GM21619 (cell line): ENCODE data around the gene IL1A.

Experiments
- ATAC-seq: cut with Tn5 transposase; IDR thresholded peaks from one replicate; pipeline ENCODE4 v1.9.1; 2021; ENCODE audit not compliant: unreplicated experiment

The IL1A gene

GRCh38 chr2:112818094-112818902 lies 34.0 kb upstream of the IL1A start:
- no peak for ATAC-seq

- ATAC-seq = no peak
These were observed 32.9 kb upstream of the IL1A start for GRCh38 chr2:112817082-112817689.

DNA sequence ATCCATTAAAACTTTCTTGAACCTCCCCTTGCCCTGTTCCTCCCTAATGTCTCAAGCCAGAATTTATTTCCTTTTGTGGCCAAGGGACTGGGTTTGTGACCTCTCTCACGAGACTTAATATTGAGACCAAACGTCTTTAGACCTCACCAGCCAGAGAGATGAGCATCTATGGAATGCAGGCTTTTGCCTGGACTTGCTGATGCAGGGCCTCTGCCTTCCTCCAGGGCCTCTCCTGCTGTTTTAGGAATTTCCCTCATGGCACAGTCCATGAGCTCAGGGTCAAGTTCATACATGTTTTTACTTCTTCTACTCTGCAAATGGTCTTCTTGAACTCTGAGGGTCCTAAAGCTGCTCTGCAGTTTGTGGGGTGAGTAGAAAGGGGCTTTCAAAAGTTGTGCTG lies 30.0 kb upstream of the IL1A start:
- ATAC-seq = no peak

GRCh38 chr2:112813280-112813966 lies 29.1 kb upstream of the IL1A start:
- no peak for ATAC-seq

- no peak for ATAC-seq
These were observed 28.3 kb upstream of the IL1A start for GRCh38 chr2:112812318-112813267.

DNA sequence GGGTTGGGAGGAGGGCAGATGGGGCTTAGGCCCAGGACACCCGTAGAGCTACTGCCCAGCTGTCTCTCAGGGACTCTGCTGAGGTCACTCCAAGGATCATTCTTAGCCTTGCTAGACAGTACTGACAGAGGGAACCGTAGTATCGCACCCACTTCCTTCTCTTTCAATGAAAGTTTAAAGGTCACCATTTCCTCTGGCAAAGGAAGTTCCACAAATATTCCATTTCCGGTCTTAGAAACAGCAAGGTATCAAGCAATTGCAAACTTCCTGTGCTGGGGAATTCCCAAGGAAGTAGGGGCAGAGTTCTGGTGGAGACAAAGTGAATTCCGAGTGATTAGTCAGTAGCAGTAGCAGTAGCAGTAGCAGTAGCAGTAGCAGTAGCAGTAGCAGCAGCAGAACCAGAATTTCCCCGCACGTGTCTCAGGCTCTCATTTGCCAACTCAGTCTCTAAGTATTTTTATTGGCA lies 27.6 kb upstream of the IL1A start:
- no peak for ATAC-seq

DNA sequence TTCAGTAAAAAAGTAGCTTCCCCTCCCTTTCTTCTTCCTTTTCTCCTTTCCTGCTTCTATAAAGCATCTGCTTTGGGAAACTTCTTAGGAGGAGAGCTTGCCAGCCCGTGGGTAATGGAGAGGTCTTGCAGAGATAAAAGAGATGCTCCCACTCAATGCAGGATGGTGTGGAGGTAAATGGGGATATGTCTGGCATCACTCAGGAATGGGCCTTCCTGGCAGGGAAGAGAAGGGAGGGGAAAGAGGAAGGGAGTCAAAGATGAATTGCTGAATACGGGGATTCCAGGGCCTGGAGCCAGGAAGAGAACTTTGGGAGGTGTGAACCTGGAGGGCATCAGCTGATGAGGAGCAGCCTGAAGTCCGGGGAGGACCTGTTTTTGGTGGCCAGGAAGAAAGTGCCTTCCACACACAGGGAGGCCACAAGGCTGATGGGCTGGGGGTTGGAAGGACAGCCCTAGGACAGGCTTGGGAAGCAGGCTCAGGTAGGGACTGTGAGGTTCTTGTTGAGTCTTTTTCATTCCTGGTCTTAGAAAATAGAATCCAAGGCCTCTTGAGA lies 27.1 kb upstream of the IL1A start:
- no peak for ATAC-seq

- ATAC-seq = no peak
These were observed 24.8 kb upstream of the IL1A start for GRCh38 chr2:112809112-112809511.

DNA sequence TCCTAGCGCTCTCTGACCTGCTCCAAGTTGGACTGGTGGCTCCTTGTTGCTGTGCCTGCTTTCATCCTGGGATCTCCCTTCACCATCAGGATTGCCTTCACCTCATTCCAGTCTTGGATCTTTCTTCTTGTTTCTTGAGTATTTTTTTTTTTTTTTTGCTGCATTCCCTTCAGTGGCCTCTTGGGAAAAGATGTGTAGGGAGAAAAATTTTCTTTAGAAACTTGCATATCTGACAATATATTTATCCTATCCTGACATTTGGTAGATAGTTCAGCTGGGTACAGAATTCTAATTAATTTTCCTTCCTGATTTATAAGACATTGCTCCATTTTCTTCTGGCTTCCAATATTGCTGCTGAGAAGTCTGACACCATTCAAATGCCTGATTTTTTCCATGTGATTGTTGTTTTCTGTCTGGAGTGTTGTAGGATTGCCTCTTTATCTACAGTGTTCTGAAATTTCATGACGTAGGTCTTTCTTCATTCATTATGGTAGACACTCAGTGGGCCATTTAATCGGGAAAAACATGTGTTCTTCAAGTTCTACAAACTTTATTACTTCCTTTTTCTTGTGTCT lies 23.0 kb upstream of the IL1A start:
- ATAC-seq = no peak

GRCh38 chr2:112805542-112805941 lies 21.2 kb upstream of the IL1A start:
- ATAC-seq = peak; percentile 50

DNA sequence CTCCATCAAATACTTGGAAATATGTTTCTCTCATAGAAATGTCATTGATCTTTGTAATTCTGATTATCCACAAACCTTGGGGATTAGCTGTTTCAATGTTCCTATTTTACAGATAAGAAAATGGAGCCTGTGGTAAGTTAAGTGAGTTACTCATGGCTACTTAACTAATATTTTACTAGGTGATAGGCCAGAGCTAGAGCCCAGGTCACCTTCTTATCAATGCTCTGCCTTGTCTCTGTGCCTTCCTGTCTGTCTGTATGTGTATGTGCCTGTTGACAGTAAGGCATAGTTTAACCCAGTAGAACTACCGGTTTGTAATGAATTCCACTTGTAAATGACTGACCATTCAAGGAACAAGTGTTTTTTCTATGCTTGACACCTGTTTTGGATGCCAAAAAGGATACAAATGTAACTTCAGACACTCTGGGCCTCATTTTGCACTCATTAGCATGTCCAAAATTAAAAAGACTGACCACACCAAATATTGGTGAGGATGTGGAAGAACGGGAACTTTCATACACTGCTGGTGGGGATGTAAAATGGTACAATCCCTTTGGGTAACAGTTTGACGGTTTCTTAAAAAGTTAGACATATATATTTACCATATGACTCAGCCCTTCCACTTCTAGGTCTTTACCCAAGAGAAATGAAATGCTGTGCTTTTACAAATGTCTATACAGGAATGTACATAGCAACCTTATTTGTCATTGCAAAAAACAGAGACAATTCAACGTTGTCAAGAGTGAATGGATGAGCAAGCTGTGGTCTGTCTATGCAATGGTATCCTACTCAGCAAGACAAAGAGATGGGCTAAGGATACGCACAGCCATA lies 19.6 kb upstream of the IL1A start:
- ATAC-seq = peak; percentile 52

- no peak for ATAC-seq
These were observed 16.7 kb upstream of the IL1A start for GRCh38 chr2:112800881-112801583.

GRCh38 chr2:112798979-112799975 lies 15.0 kb upstream of the IL1A start:
- no peak for ATAC-seq

GRCh38 chr2:112796486-112796885 lies 12.2 kb upstream of the IL1A start:
- ATAC-seq = no peak

DNA sequence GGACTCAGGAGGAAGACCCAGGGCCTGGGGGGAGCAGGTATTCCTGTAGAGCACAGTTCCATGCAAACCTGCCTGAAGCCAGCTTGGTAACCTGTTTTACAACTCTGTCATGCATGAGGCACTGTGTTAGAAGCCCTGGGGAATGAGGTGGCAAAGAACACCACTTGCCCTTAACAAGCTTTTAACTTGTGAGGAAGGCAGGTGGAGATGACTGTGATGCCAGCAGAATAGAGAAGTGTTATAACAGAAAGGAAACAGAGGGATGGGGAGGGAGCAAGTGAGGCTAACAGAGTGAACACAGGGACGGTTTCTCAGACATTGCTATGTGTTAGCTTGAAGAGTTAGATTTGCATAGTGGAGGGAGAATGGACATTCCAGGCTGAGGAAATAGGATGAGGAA lies 11.5 kb upstream of the IL1A start:
- no peak for ATAC-seq

GRCh38 chr2:112794841-112795240 lies 10.5 kb upstream of the IL1A start:
- ATAC-seq = no peak

DNA sequence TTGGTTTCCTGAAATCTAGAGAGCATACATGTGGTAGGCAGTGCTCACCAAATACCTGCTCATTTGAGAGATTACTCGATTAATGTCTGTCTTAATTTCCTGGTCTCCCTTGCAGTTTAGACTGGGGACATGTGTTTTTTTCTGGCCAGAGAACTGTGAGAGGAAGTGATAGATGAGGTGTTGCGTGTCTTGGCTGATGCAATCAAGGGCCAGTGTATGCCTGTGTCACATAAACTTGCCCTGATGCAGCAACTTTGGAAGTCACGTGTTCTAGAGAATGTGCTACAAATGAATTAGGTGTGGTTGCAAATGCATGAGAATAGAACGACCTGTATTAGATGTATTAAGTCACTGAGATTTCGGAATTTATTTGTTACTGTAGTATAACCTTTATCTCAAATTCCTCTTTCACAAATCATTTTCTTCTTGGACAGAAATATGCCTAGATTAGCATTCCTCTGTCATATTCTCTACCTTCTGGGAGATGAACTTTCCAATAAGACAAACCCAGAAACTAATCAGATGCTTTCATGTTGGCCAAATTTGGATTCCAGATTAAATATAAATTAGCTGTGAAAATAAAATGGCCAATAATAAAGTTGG lies 9.9 kb upstream of the IL1A start:
- peak; percentile 71 for ATAC-seq
